GM12878 (cell line): ENCODE measurements around the gene SLC24A3. TPM values are rescaled to one million over a fixed set of nuclear protein-coding genes. Genes with fewer than 3 reads are reported as not detected.

Experiments
- ATAC-seq: fragments of 200-7000 bp; cut with Tn5 transposase; 3 replicates; pipeline ENCODE4 v1.9.1; 2020; ENCODE audit warnings: mild to moderate bottlenecking, moderate library complexity
- BruUV-seq: library from RNA; stranded (reverse); fragments of 400-500 nt; replicated peaks from 2 replicates; lab custom pipeline; 2021; lab: Mats Ljungman, UMichigan
- CTCF ChIA-PET: fragments of 300-600 bp; sonication (Branson Sonifier 250); formaldehyde crosslinking; extraction: SDS; loops from one replicate; lab custom pipeline; 2021; ENCODE audit warnings: inconsistent platforms; lab: Yijun Ruan, JAX
- POLR2A ChIA-PET: fragments of 350-600 bp; formaldehyde crosslinking; extraction: SDS; loops from one replicate; lab custom pipeline; 2021; ENCODE audit warnings: inconsistent platforms; lab: Charles Lee
- RAD21 ChIA-PET: fragments of 300-600 bp; sonication (Branson Sonifier 250); formaldehyde crosslinking; loops from one replicate; lab custom pipeline; 2023; ENCODE audit warnings: antibody characterized with exemption; ENCODE audit not compliant: unreplicated experiment; lab: Charles Lee
- SMC1A ChIA-PET: fragments of 300-600 bp; sonication (Branson Sonifier 250); formaldehyde crosslinking; loops from one replicate; lab custom pipeline; 2023; ENCODE audit not compliant: unreplicated experiment, uncharacterized antibody; lab: Charles Lee
- DNase-seq: peaks from one replicate; pipeline ENCODE4 v3.0.0-alpha.2; 2011; ENCODE audit warnings: low read depth, low spot score
- FAIRE-seq: peaks from 3 replicates; lab custom pipeline; 2011; peaks lifted over from hg19 to GRCh38; lab: Jason Lieb, UNC
- H2AFZ ChIP-seq: 2 replicates; pipeline ENCODE4 v1.6.0; 2011; ENCODE audit warnings: low read depth, low read length, control low read depth; ENCODE audit not compliant: control insufficient read depth
- H3K27ac ChIP-seq: 2 replicates; pipeline ENCODE4 v1.5.1; 2011; ENCODE audit warnings: control low read depth; ENCODE audit not compliant: control insufficient read depth, insufficient read depth
- H3K27me3 ChIP-seq, 2 experiments: replicated peaks in 1 of 2; 2 replicates each; pipeline versions ENCODE4 v1.6.0 to v1.6.1; 2011; ENCODE audit warnings: low read length in 1 of 2; ENCODE audit not compliant: control insufficient read depth in 2 of 2, insufficient read depth in 2 of 2
- H3K36me3 ChIP-seq, 2 experiments: 2 replicates each; pipeline ENCODE4 v1.5.1; 2011; ENCODE audit warnings: low read length in 1 of 2; ENCODE audit not compliant: control insufficient read depth in 2 of 2, insufficient read depth in 2 of 2
- H3K4me1 ChIP-seq: 2 replicates; pipeline ENCODE4 v1.6.1; 2011; ENCODE audit warnings: mild to moderate bottlenecking, low read length, moderate library complexity, mixed read lengths; ENCODE audit not compliant: control insufficient read depth, insufficient read depth
- H3K4me2 ChIP-seq: 2 replicates; pipeline ENCODE4 v1.6.0; 2011; ENCODE audit warnings: control low read depth; ENCODE audit not compliant: control insufficient read depth, insufficient read depth
- H3K4me3 ChIP-seq: fragments of 200-600 bp; sonication (generic); 2 replicates; pipeline ENCODE4 v1.5.1; 2016
- H3K79me2 ChIP-seq: 2 replicates; pipeline ENCODE4 v1.6.0; 2011; ENCODE audit warnings: low read length; ENCODE audit not compliant: control insufficient read depth, insufficient read depth
- H3K9ac ChIP-seq: 2 replicates; pipeline ENCODE4 v1.8.0; 2011; ENCODE audit warnings: low read length, control low read depth, mixed read lengths; ENCODE audit not compliant: control insufficient read depth, insufficient read depth
- H3K9me3 ChIP-seq: replicated peaks from 3 replicates; pipeline ENCODE4 v1.5.1; 2011; ENCODE audit warnings: mild to moderate bottlenecking, low read length; ENCODE audit not compliant: control insufficient read depth, insufficient read depth
- H4K20me1 ChIP-seq: 2 replicates; pipeline ENCODE4 v1.6.0; 2011; ENCODE audit not compliant: control insufficient read depth, insufficient read depth
- CBX5 ChIP-seq: sonication (generic); IDR thresholded peaks from 2 replicates; pipeline ENCODE4 v1.6.1; 2016; ENCODE audit warnings: low read depth, moderate library complexity, mild to moderate bottlenecking, inconsistent platforms
- ESRRA ChIP-seq: IDR thresholded peaks from 2 replicates; pipeline ENCODE4 v1.6.1; 2012; ENCODE audit warnings: mild to moderate bottlenecking, low read length, improper control_type of control experiment
- MEF2A ChIP-seq: IDR thresholded peaks from 2 replicates; pipeline ENCODE4 v1.6.1; 2011; ENCODE audit warnings: low read depth, mild to moderate bottlenecking, low read length, moderate library complexity; ENCODE audit not compliant: insufficient read depth
- PML ChIP-seq: IDR thresholded peaks from 2 replicates; pipeline ENCODE4 v1.6.1; 2012; ENCODE audit warnings: low read length, inconsistent platforms
- RAD21 ChIP-seq: IDR thresholded peaks from 2 replicates; pipeline ENCODE4 v1.6.1; 2011; ENCODE audit warnings: mild to moderate bottlenecking, low read depth, low read length, moderate library complexity; ENCODE audit not compliant: insufficient read depth
- SIN3A ChIP-seq: IDR thresholded peaks from 2 replicates; pipeline ENCODE4 v1.6.1; 2012; ENCODE audit warnings: low read depth, low read length, improper control_type of control experiment
- SP1 ChIP-seq: IDR thresholded peaks from one replicate; pipeline ENCODE4 v1.6.1; 2011; ENCODE audit warnings: low read depth, low read length
- SUZ12 ChIP-seq: fragments of 200-600 bp; sonication (generic); IDR thresholded peaks from one replicate; pipeline ENCODE4 v1.6.1; 2018; ENCODE audit warnings: antibody characterized with exemption, mild to moderate bottlenecking; ENCODE audit not compliant: unreplicated experiment
- WGBS: methylation state at CpG from one replicate; pipeline ENCODE4 v1.1.6; 2016; ENCODE audit warnings: low lambda C conversion rate; ENCODE audit not compliant: insufficient replicate concordance, insufficient coverage; ENCODE audit errors: missing lambda C conversion rate; 5-methylcytosine and 5-hydroxymethylcytosine counted together
- in situ Hi-C: fragments of 300-500 bp; cut with MboI; formaldehyde crosslinking; loops from 9 replicates; pipeline ENCODE4 v1.14.3; 2018; ENCODE audit warnings: mixed read lengths
- intact Hi-C: fragments of 100-400 bp; cut with micrococcal nuclease; formaldehyde crosslinking; loops from one replicate; pipeline ENCODE4 v1.14.2; 2022; ENCODE audit not compliant: unreplicated experiment
- polyA plus RNA-seq, 11 experiments: library from polyadenylated mRNA; depleted of rRNA in 4 of 11; unstranded in 6 of 11; stranded (reverse) in 5 of 11; fragments of >200 nt; fragmentation: Nextera tagmentation in 4 of 11; fragmentation: Illumina TruSeq in 1 of 11; extraction: Ambion mirVana in 4 of 11; extraction: Trizol in 1 of 11; gene quantifications; 1 replicate in 1 of 11; 2 replicates in 10 of 11; pipeline versions ENCODE4 v1.2.1 to v1.2.3, GENCODE V29; 2011 to 2016; ENCODE audit warnings: inconsistent platforms in 2 of 11, missing spikeins in 2 of 11, low read depth in 1 of 11
- total RNA-seq, 4 experiments: library from RNA; depleted of rRNA in 3 of 4; stranded (reverse); fragments of >200 nt in 3 of 4; fragmentation: Illumina TruSeq in 1 of 4; extraction: Trizol in 1 of 4; gene quantifications; 2 replicates each; pipeline versions ENCODE4 v1.2.1 to v1.2.3, GENCODE V29; 2013 to 2021
- TF ChIP-seq, protein P1 (sequence below): IDR thresholded peaks from 2 replicates; pipeline ENCODE4 v1.6.1; 2011; ENCODE audit warnings: low read depth, low read length, improper control_type of control experiment, borderline replicate concordance
- TF ChIP-seq, protein P2 (sequence below): IDR thresholded peaks from 2 replicates; pipeline ENCODE4 v1.6.1; 2012; ENCODE audit warnings: low read depth, low read length, improper control_type of control experiment
- TF ChIP-seq, protein P3 (sequence below): fragments of 450-650 bp; conservative IDR thresholded peaks from 2 replicates; pipeline ENCODE4 v1.6.1; 2017; ENCODE audit warnings: mild to moderate bottlenecking, moderate library complexity

Gene SLC24A3
- total and polyA plus RNA-seq, 10 of the 15 experiments (the other 5 are each of a cell fraction or from before 2014, with no cell fraction given), result 0.04 TPM; not detected in 9

DNA sequence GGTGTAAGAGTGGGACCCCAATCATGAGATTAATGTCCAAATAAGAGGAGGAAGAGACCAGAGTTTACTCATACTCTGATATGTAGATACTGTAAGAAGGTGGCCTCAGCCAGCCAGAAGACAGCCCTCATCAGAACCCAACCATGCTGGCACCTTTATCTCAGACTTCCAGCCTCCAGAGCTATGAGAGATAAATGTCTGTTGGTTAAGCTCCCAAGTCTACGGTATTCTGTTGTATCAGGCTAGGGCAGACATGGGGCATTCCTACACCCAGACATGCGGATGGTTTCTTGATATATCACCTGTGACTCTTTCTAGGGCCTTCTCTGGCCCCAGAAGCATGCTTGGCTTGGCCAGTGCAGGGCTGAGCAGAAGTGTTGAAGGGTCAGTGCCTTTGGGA, 298.2 kb downstream of the SLC24A3 start:
- Histone ChIP-seq H2AFZ (no peak overlapping the region), H3K79me2 (no peaks in the 10 kb centered on the region), H3K4me3 (no peak overlapping the region), H3K9ac (no peak overlapping the region), H3K4me1 (no peaks in the 10 kb centered on the region), H3K36me3 (no peaks in the 10 kb centered on the region), H3K4me2 (no peak overlapping the region), H3K27me3 (no peaks in the 10 kb centered on the region), H3K9me3 (no peaks in the 10 kb centered on the region), H3K27ac (no peak overlapping the region), H4K20me1 (no peaks in the 10 kb centered on the region)
- FAIRE-seq, result no peak
- ChIA-PET RAD21 (no interaction called here), SMC1A (no interaction called here), POLR2A (no interaction called here), CTCF (interaction anchor here (1.1 kb wide), 1 partner anchor 11 kb away, joined by 3 read pairs; no protein-coding TSS in a partner anchor)
- ATAC-seq, result no peak
- no TSS peak for BruUV-seq
- 53% methylated on average over 2 of the region's 2 CpGs for WGBS
- no peak for DNase-seq
- intact Hi-C loops, result no loop called here
- in situ Hi-C loops, result no loop called here
- no peak for TF ChIP-seq RAD21
- TF ChIP-seq SIN3A, result no peak
- TF ChIP-seq MEF2A, result no peak
- TF ChIP-seq, protein P1, sequence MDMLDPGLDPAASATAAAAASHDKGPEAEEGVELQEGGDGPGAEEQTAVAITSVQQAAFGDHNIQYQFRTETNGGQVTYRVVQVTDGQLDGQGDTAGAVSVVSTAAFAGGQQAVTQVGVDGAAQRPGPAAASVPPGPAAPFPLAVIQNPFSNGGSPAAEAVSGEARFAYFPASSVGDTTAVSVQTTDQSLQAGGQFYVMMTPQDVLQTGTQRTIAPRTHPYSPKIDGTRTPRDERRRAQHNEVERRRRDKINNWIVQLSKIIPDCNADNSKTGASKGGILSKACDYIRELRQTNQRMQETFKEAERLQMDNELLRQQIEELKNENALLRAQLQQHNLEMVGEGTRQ, result no peak
- TF ChIP-seq CBX5, result no peak
- TF ChIP-seq PML, result no peak
- TF ChIP-seq, protein P2, sequence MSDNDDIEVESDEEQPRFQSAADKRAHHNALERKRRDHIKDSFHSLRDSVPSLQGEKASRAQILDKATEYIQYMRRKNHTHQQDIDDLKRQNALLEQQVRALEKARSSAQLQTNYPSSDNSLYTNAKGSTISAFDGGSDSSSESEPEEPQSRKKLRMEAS, result no peak
- no peak for TF ChIP-seq ESRRA
- TF ChIP-seq, protein P3, sequence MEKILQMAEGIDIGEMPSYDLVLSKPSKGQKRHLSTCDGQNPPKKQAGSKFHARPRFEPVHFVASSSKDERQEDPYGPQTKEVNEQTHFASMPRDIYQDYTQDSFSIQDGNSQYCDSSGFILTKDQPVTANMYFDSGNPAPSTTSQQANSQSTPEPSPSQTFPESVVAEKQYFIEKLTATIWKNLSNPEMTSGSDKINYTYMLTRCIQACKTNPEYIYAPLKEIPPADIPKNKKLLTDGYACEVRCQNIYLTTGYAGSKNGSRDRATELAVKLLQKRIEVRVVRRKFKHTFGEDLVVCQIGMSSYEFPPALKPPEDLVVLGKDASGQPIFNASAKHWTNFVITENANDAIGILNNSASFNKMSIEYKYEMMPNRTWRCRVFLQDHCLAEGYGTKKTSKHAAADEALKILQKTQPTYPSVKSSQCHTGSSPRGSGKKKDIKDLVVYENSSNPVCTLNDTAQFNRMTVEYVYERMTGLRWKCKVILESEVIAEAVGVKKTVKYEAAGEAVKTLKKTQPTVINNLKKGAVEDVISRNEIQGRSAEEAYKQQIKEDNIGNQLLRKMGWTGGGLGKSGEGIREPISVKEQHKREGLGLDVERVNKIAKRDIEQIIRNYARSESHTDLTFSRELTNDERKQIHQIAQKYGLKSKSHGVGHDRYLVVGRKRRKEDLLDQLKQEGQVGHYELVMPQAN, result no peak
- TF ChIP-seq SP1, result no peak
- no peak for TF ChIP-seq SUZ12
